Heart right ventricle (tissue), 16 donors: ENCODE measurements around the gene HSBP1L1. TPM values are rescaled to one million over a fixed set of nuclear protein-coding genes. Genes with fewer than 3 reads are reported as not detected.
"Not testable (repeated sequence)": the region's sequence is repeated elsewhere in the genome, so short reads cannot be mapped to it uniquely, and the experiment has no call there.

ENCODE experiments used
- ATAC-seq, 8 donors: fragments of 200-7000 bp; cut with Tn5 transposase; one replicate each; pipeline ENCODE4 v1.9.1; 2020; ENCODE audit warnings: mild to moderate bottlenecking in 8 of 8, moderate library complexity in 8 of 8, moderate number of reproducible peaks in 1 of 8
- DNase-seq, 2 donors: peaks; one replicate each; pipeline ENCODE4 v3.0.0-alpha.2; 2020
- H3K27ac ChIP-seq, 10 donors: fragments of 200-600 bp; sonication (generic) in 2 of 10; one replicate each; pipeline versions ENCODE4 v1.5.0 to v1.8.0; 2020 to 2022; ENCODE audit warnings: mild to moderate bottlenecking in 3 of 10
- H3K27me3 ChIP-seq, 7 donors: fragments of 200-600 bp; one replicate each; pipeline ENCODE4 v1.8.0; 2021 to 2022; ENCODE audit warnings: mild to moderate bottlenecking in 2 of 7
- H3K36me3 ChIP-seq, 9 donors: fragments of 200-600 bp; sonication (generic) in 1 of 9; one replicate each; pipeline versions ENCODE4 v1.5.0 to v1.8.0; 2020 to 2022; ENCODE audit warnings: mild to moderate bottlenecking in 2 of 9
- H3K4me1 ChIP-seq, 9 donors: fragments of 200-600 bp; sonication (generic) in 1 of 9; one replicate each; pipeline versions ENCODE4 v1.5.0 to v1.8.0; 2020 to 2022; ENCODE audit warnings: mild to moderate bottlenecking in 4 of 9
- H3K4me3 ChIP-seq, 10 donors: fragments of 200-600 bp; sonication (generic) in 2 of 10; one replicate each; pipeline versions ENCODE4 v1.5.0 to v1.8.0; 2020 to 2022; ENCODE audit warnings: mild to moderate bottlenecking in 7 of 10, moderate library complexity in 2 of 10
- H3K9me3 ChIP-seq, 11 donors: fragments of 200-600 bp in 10 of 11; sonication (generic) in 2 of 11; one replicate each; pipeline versions ENCODE4 v1.5.0 to v1.8.0; 2013 to 2022; ENCODE audit warnings: mild to moderate bottlenecking in 2 of 11, control low read depth in 1 of 11, moderate library complexity in 1 of 11
- WGBS, 2 donors: extraction: QIAGEN DNeasy Blood & Tissue Kit; methylation state at CpG; one replicate each; pipeline ENCODE4 v1.1.7; 2013; ENCODE audit warnings: inconsistent platforms in 1 of 2; 5-methylcytosine and 5-hydroxymethylcytosine counted together
- intact Hi-C, 10 donors: fragments of 100-400 bp; cut with DNase I; formaldehyde crosslinking; loops; one replicate each; pipeline versions ENCODE4 v1.11.1 to v1.14.2; 2022
- polyA plus RNA-seq, 2 donors: library from polyadenylated mRNA; stranded (reverse); fragments of 200-250 nt; gene quantifications; one replicate each; pipeline ENCODE4 v1.2.3, GENCODE V29; 2013
- total RNA-seq, 10 donors: library from RNA; stranded (reverse); fragmentation: NEBNext Ultra II Directional in 3 of 10; extraction: Animal tissue kit (Norgen Biotek cat#: 25700) in 3 of 10; gene quantifications; one replicate each; pipeline versions ENCODE4 v1.2.1 to v1.2.4, GENCODE V29; 2021 to 2023
- TF ChIP-seq, protein P1 (sequence below), 9 donors: fragments of 200-600 bp; sonication (generic) in 2 of 9; IDR thresholded peaks; one replicate each; pipeline versions ENCODE4 v1.5.0 to v1.8.0; 2021 to 2022; ENCODE audit warnings: antibody characterized with exemption in 9 of 9, mild to moderate bottlenecking in 5 of 9, moderate library complexity in 1 of 9
- donor health status: Arrhythmogenic right ventricular cardiomyopathy.
- donor health status: ischemic (EF 13 %, LVEDD 7.1; RV severe dilation, severe dysfunction).
- donor health status: healthy with polysubstance abuse.
- donor health status: DM: no; HTN: yes; CAD: no.
- donor health status: DM: no; HTN: no; CAD: no.
- donor health status: ischemic (EF 25% LVEDD 6.9; RV normal size, moderate dysfunction).
- donor health status: ischemic (EF 25% LVEDD 5.7; RV mildly dilated, moderate dysfunction).
- donor health status: healthy.
- donor health status: DM: yes; HTN: yes; CAD: no.
- donor health status: Ischemic cardiomyopathy.
- donor health status: ischemic (EF 35%, LVEDD 5.7; RV mildly dilated, moderate dysfunction).
- donor health status: nonischemic (EF 11% LVEDD 7.7; RV severe dilation, severe dysfunction).
- donor health status: DM: yes; HTN: yes; CAD: no.
- donor health status: PGD.
- donor health status: ischemic (EF 29% LVEDD 5.4; RV normal size, mild dysfunction).
- donor health status: nonischemic (EF 23%, LVEDD 6.1; RV moderate dilation, normal function).

The HSBP1L1 gene
- total and polyA plus RNA-seq, 12 donors: 3.8 to 56.5 (median 6.4) TPM

DNA sequence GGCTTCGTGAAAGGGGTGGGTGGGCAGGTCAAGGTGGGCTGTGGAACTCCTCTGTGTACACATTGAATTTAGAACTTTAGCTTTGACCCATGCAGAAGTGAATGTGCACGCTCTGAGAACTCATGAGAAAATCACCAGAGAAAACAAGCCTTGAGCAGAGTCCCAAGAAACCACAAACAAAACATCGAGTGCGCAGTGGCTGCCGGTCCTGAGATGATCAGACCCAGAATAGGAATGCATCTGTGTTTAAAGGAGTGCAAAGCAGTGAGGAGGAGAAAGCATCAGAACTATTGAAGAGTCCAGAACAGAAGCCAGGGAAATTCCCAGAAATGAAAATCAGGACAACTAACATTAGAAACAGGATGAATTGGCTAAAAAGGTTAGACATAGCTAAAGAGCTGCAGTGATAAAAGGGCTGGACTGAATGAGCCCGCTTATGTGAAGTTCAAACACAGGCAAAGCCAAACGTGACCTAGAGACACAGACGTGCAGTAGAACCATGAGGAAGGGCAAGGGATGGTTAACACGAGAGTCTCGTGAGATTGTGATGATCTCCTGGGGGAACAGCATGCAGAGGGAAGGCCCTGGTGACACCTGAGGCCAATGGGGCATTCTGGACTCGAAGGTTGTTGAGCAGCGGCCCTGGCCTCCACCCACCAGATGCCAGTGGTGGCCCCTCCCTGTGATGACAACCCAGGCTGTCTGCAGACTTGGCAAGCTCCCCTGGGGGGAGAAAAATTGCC is 40.3 kb downstream of the HSBP1L1 start:
- Histone ChIP-seq H3K27me3 (no peaks in the 10 kb centered on the region), H3K36me3 (no peaks in the 10 kb centered on the region), H3K4me3 (no peak overlapping the region), H3K4me1 (peaks cover 0 to 3% (median 0%) of the 10 kb centered on the region in 9 donors), H3K27ac (no peak overlapping the region), H3K9me3 (peaks cover 0 to 35% (median 13%) of the 10 kb centered on the region in 11 donors)
- intact Hi-C loops: no loop called here
- DNase-seq: no peak
- 87 to 89% methylated on average over 12 of the region's 12 CpGs for WGBS, 2 donors
- ATAC-seq: no peak
- TF ChIP-seq, protein P1, sequence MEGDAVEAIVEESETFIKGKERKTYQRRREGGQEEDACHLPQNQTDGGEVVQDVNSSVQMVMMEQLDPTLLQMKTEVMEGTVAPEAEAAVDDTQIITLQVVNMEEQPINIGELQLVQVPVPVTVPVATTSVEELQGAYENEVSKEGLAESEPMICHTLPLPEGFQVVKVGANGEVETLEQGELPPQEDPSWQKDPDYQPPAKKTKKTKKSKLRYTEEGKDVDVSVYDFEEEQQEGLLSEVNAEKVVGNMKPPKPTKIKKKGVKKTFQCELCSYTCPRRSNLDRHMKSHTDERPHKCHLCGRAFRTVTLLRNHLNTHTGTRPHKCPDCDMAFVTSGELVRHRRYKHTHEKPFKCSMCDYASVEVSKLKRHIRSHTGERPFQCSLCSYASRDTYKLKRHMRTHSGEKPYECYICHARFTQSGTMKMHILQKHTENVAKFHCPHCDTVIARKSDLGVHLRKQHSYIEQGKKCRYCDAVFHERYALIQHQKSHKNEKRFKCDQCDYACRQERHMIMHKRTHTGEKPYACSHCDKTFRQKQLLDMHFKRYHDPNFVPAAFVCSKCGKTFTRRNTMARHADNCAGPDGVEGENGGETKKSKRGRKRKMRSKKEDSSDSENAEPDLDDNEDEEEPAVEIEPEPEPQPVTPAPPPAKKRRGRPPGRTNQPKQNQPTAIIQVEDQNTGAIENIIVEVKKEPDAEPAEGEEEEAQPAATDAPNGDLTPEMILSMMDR (IDR thresholded peaks at IDR 0.05): no peak

DNA sequence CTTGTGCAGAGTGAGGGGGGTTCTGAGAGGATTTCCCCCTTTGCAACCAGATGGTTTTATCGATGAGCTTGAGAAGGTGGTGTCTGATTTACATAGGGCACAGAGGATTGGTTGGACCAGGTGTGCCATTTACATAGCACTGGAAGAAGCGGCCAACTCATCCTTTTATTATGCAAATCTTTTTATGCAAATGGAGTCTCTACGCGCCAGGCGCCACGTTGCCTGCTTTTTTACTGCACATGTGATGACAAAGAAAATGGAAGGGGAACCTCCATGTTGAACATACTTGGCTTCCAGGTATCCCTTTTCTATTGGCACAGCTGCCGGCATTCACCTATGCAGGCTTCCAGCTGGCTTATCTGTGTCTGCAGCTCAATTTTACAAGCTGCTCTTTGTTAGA is 42.3 kb downstream of the HSBP1L1 start:
- no peak for DNase-seq
- intact Hi-C loops: no loop called here
- peaks cover 0 to 36% (median 4%) of the 10 kb centered on the region in 11 donors for H3K9me3 ChIP-seq
- 83 to 86% methylated on average over 7 of the region's 7 CpGs for WGBS, 2 donors
- H3K36me3 ChIP-seq: no peaks in the 10 kb centered on the region
- H3K4me3 ChIP-seq: no peak overlapping the region
- no peak for ATAC-seq
- H3K27me3 ChIP-seq: no peaks in the 10 kb centered on the region
- TF ChIP-seq, protein P1 (IDR thresholded peaks at IDR 0.05): no peak
- H3K4me1 ChIP-seq: peaks cover 0 to 10% (median 5%) of the 10 kb centered on the region in 9 donors
- H3K27ac ChIP-seq: no peak overlapping the region

DNA sequence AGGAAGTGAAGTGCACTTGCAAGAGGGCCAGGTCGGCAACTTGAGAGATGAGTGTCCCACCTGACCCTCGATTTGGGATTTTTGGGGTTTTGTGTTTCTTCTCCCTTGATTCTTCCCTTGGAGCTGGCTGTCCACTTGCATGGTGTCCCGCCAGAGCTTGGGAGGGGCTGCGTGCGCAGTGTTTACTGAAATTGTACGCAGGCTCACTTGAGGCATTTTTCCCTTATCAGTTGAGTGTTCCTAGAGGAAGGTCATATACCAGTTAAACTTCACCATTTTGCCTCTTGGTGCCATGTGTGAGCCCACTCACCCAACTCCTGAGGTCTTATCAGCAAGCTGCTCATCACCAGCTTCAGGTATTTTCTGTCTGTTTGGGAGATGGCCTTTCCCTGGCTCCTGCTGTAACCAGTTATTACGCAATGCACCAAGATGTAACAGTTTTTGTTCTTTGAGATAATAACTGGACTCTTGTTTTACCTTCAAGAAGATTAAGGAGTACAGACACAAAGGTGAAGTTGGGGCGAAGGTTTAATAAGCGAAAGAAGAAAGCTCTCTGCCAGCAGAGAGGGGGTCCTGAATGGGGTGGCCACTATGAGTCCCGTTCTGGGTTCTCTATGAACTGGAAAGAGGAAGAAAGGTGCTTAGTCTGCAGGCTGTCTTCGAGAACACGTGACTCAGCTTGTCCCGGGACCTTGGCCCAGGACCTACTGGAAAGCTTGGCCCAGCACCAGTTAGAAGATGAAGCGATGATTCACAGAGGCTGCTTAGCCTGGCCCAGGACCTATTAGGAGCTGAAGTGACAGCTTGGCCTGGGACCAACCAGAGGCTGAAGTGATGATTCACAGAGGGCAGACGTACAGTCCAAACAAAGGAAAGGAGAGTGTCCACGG is 45.5 kb downstream of the HSBP1L1 start:
- Histone ChIP-seq H3K27me3 (no peaks in the 10 kb centered on the region), H3K9me3 (peaks cover 0 to 59% (median 14%) of the 10 kb centered on the region in 11 donors), H3K27ac (peak overlapping the region in 7 of 10 donors; percentile 18 to 79 (median 66)), H3K4me1 (peaks cover 0 to 10% (median 5%) of the 10 kb centered on the region in 9 donors), H3K36me3 (no peaks in the 10 kb centered on the region), H3K4me3 (no peak overlapping the region)
- 69 to 76% methylated on average over 16 of the region's 16 CpGs for WGBS, 2 donors
- TF ChIP-seq, protein P1 (IDR thresholded peaks at IDR 0.05): no peak
- DNase-seq (peak; percentile 66 to 85), ATAC-seq (peak; percentile 92 to 99 (median 98))
- intact Hi-C loops: no loop called here

DNA sequence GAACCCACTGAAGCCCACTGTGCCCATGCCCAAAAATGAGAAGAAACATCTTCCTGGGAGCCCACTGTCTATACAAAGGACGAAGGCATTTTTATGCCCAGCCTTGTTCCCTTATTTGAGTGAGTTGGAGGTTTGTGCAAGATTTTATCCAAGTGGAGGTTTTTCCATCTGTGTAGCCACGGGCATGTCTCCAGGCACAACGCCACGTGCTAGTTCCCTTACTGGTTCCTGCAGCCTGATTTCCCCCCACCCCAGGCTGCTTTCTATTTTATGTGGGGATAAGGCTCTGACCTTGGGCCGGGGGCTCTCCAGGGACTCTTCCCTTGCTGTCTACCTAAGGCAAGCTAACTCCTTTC is 46.1 kb downstream of the HSBP1L1 start:
- ATAC-seq: peak; percentile 30 to 71 (median 45)
- no peak for DNase-seq
- Histone ChIP-seq H3K36me3 (no peaks in the 10 kb centered on the region), H3K4me1 (peaks cover 0 to 10% (median 5%) of the 10 kb centered on the region in 9 donors), H3K27me3 (no peaks in the 10 kb centered on the region), H3K4me3 (no peak overlapping the region), H3K27ac (peak overlapping the region in 7 of 10 donors; percentile 18 to 79 (median 66)), H3K9me3 (peaks cover 0 to 63% (median 15%) of the 10 kb centered on the region in 11 donors)
- WGBS, 2 donors: 60 to 69% methylated on average over 5 of the region's 5 CpGs
- intact Hi-C loops: no loop called here
- TF ChIP-seq, protein P1 (IDR thresholded peaks at IDR 0.05): no peak

DNA sequence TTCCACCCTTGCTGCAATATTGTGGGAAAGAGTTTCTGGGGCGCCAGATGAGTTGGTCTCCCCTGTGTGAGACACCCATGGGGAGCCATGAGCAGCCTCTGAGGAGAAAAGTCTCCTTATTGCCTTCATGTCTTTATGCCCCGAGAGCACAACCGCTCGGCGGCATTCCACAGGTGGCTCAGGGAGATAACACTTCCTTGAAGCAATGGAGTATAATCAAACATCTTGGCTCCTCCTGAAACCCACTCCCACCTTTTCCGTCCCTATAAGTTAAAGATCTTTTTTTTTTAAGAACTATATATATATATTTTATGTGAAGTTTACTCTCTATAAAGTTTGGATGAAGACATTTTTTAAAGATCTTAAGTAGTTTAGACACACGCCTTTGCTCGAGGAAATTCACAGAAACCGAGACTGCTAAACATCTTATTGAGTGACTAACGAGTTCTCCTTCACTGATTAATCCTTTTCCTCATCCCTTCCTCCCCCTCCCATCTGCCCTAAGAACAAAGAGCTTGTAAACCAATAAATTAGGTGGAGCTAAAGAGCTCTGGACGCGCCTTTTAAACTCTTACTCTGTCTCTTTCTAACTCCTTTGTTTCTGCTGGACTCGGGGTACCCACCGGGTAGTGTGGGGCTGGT is 47.2 kb downstream of the HSBP1L1 start:
- peaks cover 0 to 63% (median 15%) of the 10 kb centered on the region in 11 donors for H3K9me3 ChIP-seq
- H3K27me3 ChIP-seq, DNase-seq, intact Hi-C loops, H3K36me3 ChIP-seq, H3K27ac ChIP-seq, ATAC-seq, H3K4me3 ChIP-seq: not testable (repeated sequence)
- peaks cover 0 to 10% (median 5%) of the 10 kb centered on the region in 9 donors for H3K4me1 ChIP-seq
- 94 to 96% methylated on average over 14 of the region's 14 CpGs for WGBS, 2 donors
